Activated CD8-positive, alpha-beta memory T cell treated with anti-CD3 and anti-CD28 coated beads for 24 hours (primary cell): ENCODE results near the gene PRKAG3.
"Not testable (repeated sequence)": the region's sequence is repeated elsewhere in the genome, so short reads cannot be mapped to it uniquely, and the experiment has no call there.

Experiments used
- DNase-seq: peaks from one replicate; pipeline ENCODE4 v3.0.0-alpha.2; 2020

PRKAG3 gene

GRCh38 chr2:218861645-218862318 lies 30.2 kb upstream of the PRKAG3 start:
- DNase-seq: peak; percentile 51

GRCh38 chr2:218860950-218861381 lies 29.4 kb upstream of the PRKAG3 start:
- DNase-seq: peak; percentile 62

GRCh38 chr2:218859988-218860831 lies 28.6 kb upstream of the PRKAG3 start:
- peak; percentile 57 for DNase-seq

- DNase-seq: peak; percentile 61
Observed at GRCh38 chr2:218859556-218859987, 28.0 kb upstream of the PRKAG3 start, which contains the start of gene WNT6. WNT6 (plus strand) TSS chr2:218859805; CDS start chr2:218860038, 233 bp downstream.

GRCh38 chr2:218858671-218859555 lies 27.3 kb upstream of the PRKAG3 start:
- peak; percentile 62 for DNase-seq

- no peak for DNase-seq
Observed at GRCh38 chr2:218858138-218858445, 26.5 kb upstream of the PRKAG3 start.

GRCh38 chr2:218857371-218858137 lies 26.0 kb upstream of the PRKAG3 start:
- no peak for DNase-seq

- DNase-seq: no peak
Observed at GRCh38 chr2:218856896-218857243, 25.3 kb upstream of the PRKAG3 start.

- no peak for DNase-seq
Observed at GRCh38 chr2:218856167-218856895, 24.7 kb upstream of the PRKAG3 start.

- DNase-seq: no peak
Observed at GRCh38 chr2:218855305-218856166, 23.9 kb upstream of the PRKAG3 start.

GRCh38 chr2:218854860-218855259 lies 23.3 kb upstream of the PRKAG3 start:
- DNase-seq: no peak

GRCh38 chr2:218853766-218854165 lies 22.2 kb upstream of the PRKAG3 start:
- DNase-seq: no peak

- DNase-seq: peak; percentile 85
Observed at GRCh38 chr2:218852911-218853667, 21.5 kb upstream of the PRKAG3 start.

- no peak for DNase-seq
Observed at GRCh38 chr2:218851286-218851685, 19.7 kb upstream of the PRKAG3 start.

- DNase-seq: no peak
Observed at GRCh38 chr2:218850796-218851195, 19.2 kb upstream of the PRKAG3 start.

- no peak for DNase-seq
Observed at GRCh38 chr2:218849721-218850120, 18.1 kb upstream of the PRKAG3 start.

- not testable (repeated sequence) for DNase-seq
Observed at GRCh38 chr2:218846963-218847362, 15.4 kb upstream of the PRKAG3 start.

- DNase-seq: not testable (repeated sequence)
Observed at GRCh38 chr2:218844334-218844733, 12.7 kb upstream of the PRKAG3 start.

- no peak for DNase-seq
Observed at GRCh38 chr2:218839888-218840287, 8.3 kb upstream of the PRKAG3 start.

- no peak for DNase-seq
Observed at GRCh38 chr2:218839430-218839829, 7.8 kb upstream of the PRKAG3 start.
